HG03521 (cell line): ENCODE data around the gene ARMC7.

ENCODE experiments used
- ATAC-seq: cut with Tn5 transposase; IDR thresholded peaks from one replicate; pipeline ENCODE4 v1.9.1; 2021; ENCODE audit warnings: mild to moderate bottlenecking, moderate library complexity; ENCODE audit not compliant: unreplicated experiment

Gene ARMC7

GRCh38 chr17:75077496-75078283 is 32.1 kb upstream of the ARMC7 start:
- no peak for ATAC-seq

- no peak for ATAC-seq
Observed at GRCh38 chr17:75078284-75079022, 31.3 kb upstream of the ARMC7 start.

- no peak for ATAC-seq
Observed at GRCh38 chr17:75079023-75079373, 30.8 kb upstream of the ARMC7 start.

GRCh38 chr17:75081611-75082540 is 27.9 kb upstream of the ARMC7 start:
- ATAC-seq = no peak

GRCh38 chr17:75082683-75083082 is 27.1 kb upstream of the ARMC7 start:
- no peak for ATAC-seq

GRCh38 chr17:75084039-75084660 is 25.6 kb upstream of the ARMC7 start:
- ATAC-seq = no peak

GRCh38 chr17:75086496-75087181 is 23.1 kb upstream of the ARMC7 start:
- ATAC-seq = no peak

GRCh38 chr17:75087182-75087557 is 22.6 kb upstream of the ARMC7 start:
- no peak for ATAC-seq

GRCh38 chr17:75087558-75088453 is 22.0 kb upstream of the ARMC7 start, which contains the start of gene SLC16A5:
TSS of gene SLC16A5 (plus strand) at chr17:75087954. CDS start at chr17:75093637, 5,683 bp downstream.
- ATAC-seq = no peak

- ATAC-seq = no peak
Observed at GRCh38 chr17:75088465-75089417, 21.0 kb upstream of the ARMC7 start.

- ATAC-seq = no peak
Observed at GRCh38 chr17:75090871-75091854, 18.6 kb upstream of the ARMC7 start.

GRCh38 chr17:75091855-75092327 is 17.9 kb upstream of the ARMC7 start:
- ATAC-seq = no peak

GRCh38 chr17:75093548-75094158 is 16.1 kb upstream of the ARMC7 start:
- ATAC-seq = no peak

GRCh38 chr17:75094871-75095399 is 14.8 kb upstream of the ARMC7 start:
- ATAC-seq = no peak

- ATAC-seq = no peak
Observed at GRCh38 chr17:75096082-75096625, 13.6 kb upstream of the ARMC7 start.

GRCh38 chr17:75097865-75098264 is 11.9 kb upstream of the ARMC7 start:
- ATAC-seq = no peak
